HG03521 (cell line): ENCODE measurements around the gene CPLANE1.
"Not testable (repeated sequence)": the region's sequence is repeated elsewhere in the genome, so short reads cannot be mapped to it uniquely, and the experiment has no call there.

Experiments
- ATAC-seq: cut with Tn5 transposase; IDR thresholded peaks from one replicate; pipeline ENCODE4 v1.9.1; 2021; ENCODE audit warnings: mild to moderate bottlenecking, moderate library complexity; ENCODE audit not compliant: unreplicated experiment

The CPLANE1 gene

DNA sequence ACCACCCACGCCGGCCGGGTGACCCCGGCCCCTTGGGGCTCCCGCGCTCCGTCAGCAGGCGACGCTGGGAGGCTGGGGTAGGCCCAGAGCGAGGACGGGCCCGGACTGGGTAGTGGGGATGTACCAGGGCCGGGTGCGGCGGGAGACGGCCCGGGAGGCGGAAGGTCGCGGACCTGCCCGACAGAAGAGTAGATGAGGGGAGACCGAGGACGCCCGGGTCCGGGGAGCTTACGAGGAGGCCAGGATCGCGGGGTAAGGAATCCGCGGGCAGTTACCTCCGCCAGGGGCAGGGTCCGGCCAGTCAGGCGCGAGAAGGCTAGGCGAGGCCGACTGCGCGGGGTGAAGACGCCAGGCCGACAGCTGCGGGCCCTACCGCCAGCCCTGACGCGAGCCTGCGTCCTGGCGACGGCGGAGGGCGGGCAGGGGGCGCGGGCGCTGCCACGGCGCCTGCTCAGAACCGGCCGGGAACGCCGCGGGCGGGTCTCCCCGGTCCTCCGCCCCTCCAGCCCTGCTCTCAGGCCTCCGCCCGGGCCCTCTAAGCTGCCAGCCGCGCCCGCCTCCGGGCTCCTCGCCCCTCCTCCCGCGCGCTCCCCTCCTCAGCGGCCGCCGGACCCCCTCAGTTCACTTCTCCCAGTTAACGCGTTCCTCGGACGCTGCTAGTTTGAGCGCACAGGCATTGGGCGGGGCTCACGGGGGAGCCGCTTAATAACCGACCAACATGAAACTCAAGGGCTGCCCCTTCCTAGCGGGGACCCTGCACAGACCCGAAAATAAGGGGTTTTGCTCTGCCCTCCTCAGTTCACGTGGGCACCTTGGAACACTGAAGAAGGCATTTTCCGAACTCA lies at the start of gene CPLANE1:
TSS of gene CPLANE1 (minus strand) at position 407 of the 845 bp plus-strand sequence. CDS start 1,678 bp downstream, outside the sequence.
- peak; percentile 75 for ATAC-seq

GRCh38 chr5:37296313-37296712 lies 47.1 kb upstream of the CPLANE1 start:
- not testable (repeated sequence) for ATAC-seq

GRCh38 chr5:37283214-37283820 lies 34.1 kb upstream of the CPLANE1 start:
- no peak for ATAC-seq

DNA sequence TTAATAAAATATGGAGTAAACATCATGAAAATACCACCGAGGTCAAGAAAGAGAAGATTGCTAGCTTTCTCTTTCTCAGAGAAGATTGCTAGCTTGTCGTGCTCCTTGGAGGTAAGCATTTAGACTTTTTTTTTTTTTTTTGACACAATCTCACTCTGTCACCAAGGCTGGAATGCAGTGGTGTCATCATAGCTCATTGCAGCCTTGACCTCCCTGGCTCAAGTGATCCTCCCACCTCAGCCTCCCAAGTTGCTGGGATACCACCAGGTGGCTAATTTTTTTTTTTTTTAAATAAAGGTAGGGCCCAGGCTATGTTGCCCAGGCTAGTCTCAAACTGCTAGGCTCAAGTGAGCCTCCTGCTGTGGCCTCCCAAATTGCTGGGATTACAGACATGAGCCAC lies 26.3 kb upstream of the CPLANE1 start:
- no peak for ATAC-seq

DNA sequence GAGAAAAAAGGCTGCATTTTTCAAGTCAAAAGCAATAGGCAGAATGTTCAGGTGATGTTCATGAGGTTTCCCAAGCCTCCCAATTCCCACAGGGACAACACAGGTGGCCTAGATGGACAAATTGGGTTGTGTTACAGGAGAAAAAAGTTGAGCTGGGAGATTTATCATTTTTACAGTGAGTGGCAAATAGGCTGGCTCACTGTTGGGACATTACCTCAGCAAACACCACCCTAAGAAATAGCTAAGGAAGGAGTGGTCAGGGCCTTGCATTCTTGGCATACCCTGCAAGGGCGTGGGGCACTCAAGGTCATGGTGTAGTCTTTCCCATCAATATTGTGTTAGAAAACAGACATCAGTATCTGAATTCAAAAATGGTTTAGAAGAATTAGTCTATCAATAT lies 23.3 kb upstream of the CPLANE1 start:
- no peak for ATAC-seq

- ATAC-seq: not testable (repeated sequence)
Measured at GRCh38 chr5:37268100-37268499, 18.9 kb upstream of the CPLANE1 start.

- ATAC-seq: no peak
Measured at GRCh38 chr5:37255774-37256358, 6.7 kb upstream of the CPLANE1 start.

- ATAC-seq: no peak
Measured at GRCh38 chr5:37254581-37254980, 5.4 kb upstream of the CPLANE1 start.

DNA sequence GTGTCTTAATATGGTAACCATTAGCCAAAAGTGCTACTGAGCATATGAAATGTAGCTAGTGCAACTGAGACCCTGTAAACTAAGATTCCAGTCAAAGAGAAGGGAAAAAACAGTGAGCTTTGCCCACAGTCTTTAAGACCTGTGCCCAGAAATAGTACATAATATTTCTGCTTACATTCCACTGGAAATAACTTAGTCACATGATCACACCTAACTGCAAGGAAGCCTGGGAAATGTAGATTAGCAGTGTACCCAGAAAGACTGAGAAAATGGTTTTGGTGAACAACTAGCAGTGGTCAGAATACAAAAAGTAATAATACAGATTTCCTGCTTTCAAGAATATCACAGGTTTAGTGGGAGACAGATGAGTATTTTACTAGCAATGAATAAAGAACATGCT lies 2.5 kb upstream of the CPLANE1 start:
- no peak for ATAC-seq

DNA sequence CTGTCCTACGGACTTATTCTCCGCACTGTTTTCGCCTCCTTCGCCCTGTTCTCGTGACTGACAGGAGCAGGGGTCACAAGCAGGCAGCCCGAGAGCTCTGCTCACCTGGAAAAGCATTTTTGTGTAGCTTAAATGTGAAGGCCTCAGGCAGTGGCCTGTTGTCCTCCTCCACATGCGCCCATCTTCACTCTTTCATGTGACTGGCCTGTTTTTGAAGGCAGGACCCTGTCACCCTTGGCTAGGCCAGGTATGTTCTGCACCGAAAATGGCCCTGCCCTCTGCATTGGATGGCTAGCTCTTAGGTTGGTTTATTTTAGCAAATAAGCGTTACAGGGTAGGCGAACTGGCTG lies 614 bp upstream of the CPLANE1 start:
- ATAC-seq: no peak

- no peak for ATAC-seq
Measured at GRCh38 chr5:37248421-37248969, 681 bp downstream of the CPLANE1 start.

DNA sequence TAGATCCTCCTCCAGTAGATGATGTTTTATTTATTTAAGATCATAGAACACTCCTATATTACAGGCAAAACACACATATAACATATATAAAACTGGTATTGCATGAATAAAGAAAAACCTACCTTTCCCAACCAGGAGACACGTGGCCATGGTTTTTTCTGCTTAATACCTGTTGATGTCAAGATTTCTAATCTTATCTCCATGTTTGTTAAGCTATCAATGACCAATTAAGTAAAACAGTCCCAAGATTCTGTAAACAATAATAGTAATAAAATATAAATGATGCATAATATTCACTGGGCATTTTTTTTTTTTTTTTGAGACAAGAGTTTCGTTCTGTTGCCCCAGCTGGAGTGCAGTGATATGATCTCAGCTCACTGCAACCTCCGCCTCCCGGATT lies 1.7 kb downstream of the CPLANE1 start:
- ATAC-seq: no peak

DNA sequence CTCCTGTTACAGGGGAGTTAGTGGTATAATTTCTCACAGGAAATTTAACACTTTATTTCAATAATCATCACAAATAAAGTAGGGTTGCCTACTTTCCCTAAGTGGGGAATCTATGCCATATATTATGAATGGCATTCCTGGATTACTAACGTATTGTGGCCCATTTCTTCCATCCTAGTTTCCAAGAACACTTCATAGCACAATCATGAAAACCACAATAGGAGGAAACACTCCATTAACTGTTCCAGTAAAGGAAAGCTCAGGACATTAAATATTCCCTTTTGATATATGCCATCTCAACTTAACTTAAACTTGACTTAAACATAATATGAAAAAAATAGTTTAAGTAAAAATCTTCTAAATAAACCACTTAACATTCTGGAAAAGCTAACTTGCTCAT lies 2.1 kb downstream of the CPLANE1 start:
- no peak for ATAC-seq

DNA sequence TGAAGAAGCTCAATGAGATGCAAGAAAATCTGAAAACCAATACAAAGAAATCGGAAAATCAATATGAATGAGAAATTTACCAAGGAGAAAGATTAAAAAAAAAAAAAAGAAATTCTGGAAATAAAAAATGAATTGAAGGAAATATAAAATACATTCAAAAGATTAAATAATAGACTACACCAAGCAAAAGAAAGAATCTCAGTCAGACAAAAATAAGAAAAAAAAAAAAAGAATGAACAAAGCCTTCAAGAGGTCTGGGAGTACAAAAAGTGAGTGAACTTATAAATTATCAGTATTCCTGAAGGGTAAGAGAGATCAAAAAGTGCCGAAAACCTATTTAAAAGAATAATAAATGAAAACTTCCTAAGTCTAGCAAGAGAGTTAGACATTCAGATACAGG lies 14.9 kb downstream of the CPLANE1 start:
- ATAC-seq: no peak

- no peak for ATAC-seq
Measured at GRCh38 chr5:37226377-37226776, 22.8 kb downstream of the CPLANE1 start.

DNA sequence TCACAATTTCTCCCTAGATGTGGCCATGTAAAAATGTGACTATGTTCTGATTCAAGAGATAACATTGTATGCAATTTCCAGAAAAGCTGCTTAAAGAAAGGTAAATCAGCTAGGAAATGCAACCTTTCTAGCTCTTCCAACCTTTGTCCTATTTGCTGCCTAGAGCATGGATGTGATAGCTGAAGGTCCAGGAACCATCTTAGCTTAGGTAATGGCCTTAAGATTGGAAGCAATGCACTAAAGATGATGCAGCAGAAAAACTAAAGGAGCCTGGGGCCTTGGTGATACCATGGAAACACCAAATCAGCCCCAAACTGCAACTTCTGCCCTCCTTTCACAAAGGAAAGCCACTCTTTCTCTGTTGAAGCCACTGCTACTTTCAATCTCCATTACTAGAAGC lies 27.0 kb downstream of the CPLANE1 start:
- ATAC-seq: no peak

DNA sequence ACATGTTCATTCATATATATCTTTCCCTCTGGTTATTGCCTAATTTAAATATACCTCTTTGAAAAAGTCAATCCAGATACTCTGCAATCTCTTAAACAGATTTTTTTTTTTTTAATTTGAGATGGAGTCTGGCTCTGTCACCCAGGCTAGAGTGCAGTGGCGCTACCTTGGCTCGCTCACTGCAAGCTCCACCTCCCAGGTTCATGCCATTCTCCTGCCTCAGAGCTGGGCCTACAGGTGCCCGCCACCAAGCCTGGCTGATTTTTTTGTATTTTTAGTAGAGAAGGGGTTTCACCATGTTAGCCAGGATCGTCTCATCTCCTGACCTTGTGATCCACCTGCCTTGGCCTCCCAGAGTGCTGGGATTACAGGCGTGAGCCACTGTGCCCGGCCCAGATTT lies 28.8 kb downstream of the CPLANE1 start:
- not testable (repeated sequence) for ATAC-seq

GRCh38 chr5:37219384-37219783 lies 29.8 kb downstream of the CPLANE1 start:
- not testable (repeated sequence) for ATAC-seq

GRCh38 chr5:37217976-37218375 lies 31.2 kb downstream of the CPLANE1 start:
- ATAC-seq: no peak

- ATAC-seq: no peak
Measured at GRCh38 chr5:37214550-37214949, 34.6 kb downstream of the CPLANE1 start.

GRCh38 chr5:37212096-37212495 lies 37.1 kb downstream of the CPLANE1 start:
- no peak for ATAC-seq

GRCh38 chr5:37211661-37212060 lies 37.5 kb downstream of the CPLANE1 start:
- no peak for ATAC-seq
